Nephron (organoid): ENCODE results near the gene AMPH.
"Not testable (repeated sequence)": the region's sequence is repeated elsewhere in the genome, so short reads cannot be mapped to it uniquely, and the experiment has no call there.

Source experiments
- H3K27ac Mint-ChIP-seq, 3 experiments: 2 replicates each; pipeline ENCODE4 v1.8.0; 2020; ENCODE audit warnings: mixed read lengths in 3 of 3, mild to moderate bottlenecking in 2 of 3, moderate library complexity in 1 of 3
- H3K27me3 Mint-ChIP-seq: 2 replicates; pipeline ENCODE4 v1.8.0; 2021; ENCODE audit warnings: low read depth, mild to moderate bottlenecking, moderate library complexity, mixed read lengths
- H3K36me3 Mint-ChIP-seq: 2 replicates; pipeline ENCODE4 v1.8.0; 2020; ENCODE audit warnings: low read depth, mixed read lengths
- H3K4me1 Mint-ChIP-seq: 2 replicates; pipeline ENCODE4 v1.8.0; 2020; ENCODE audit warnings: mixed read lengths
- H3K4me3 Mint-ChIP-seq, 3 experiments: 2 replicates each; pipeline ENCODE4 v1.8.0; 2020; ENCODE audit warnings: mild to moderate bottlenecking in 3 of 3, mixed read lengths in 3 of 3, moderate library complexity in 2 of 3
- H3K9me3 Mint-ChIP-seq: 2 replicates; pipeline ENCODE4 v1.8.0; 2020; ENCODE audit warnings: mixed read lengths
- TF ChIP-seq, protein P1 (sequence below), 3 experiments: fragments of 200-600 bp; sonication (generic); IDR thresholded peaks; one replicate each; pipeline ENCODE4 v1.5.0; 2021; ENCODE audit warnings: antibody characterized with exemption in 3 of 3; ENCODE audit not compliant: unreplicated experiment in 3 of 3

The AMPH gene

GRCh38 chr7:38584443-38585210 is 46.5 kb downstream of the AMPH start:
- H3K4me1 Mint-ChIP-seq: no peaks in the 10 kb centered on the region
- H3K9me3 Mint-ChIP-seq: no peaks in the 10 kb centered on the region
- no peak overlapping the region for H3K4me3 Mint-ChIP-seq
- no peaks in the 10 kb centered on the region for H3K36me3 Mint-ChIP-seq
- no peak overlapping the region for H3K27ac Mint-ChIP-seq
- no peaks in the 10 kb centered on the region for H3K27me3 Mint-ChIP-seq
- TF ChIP-seq, protein P1, sequence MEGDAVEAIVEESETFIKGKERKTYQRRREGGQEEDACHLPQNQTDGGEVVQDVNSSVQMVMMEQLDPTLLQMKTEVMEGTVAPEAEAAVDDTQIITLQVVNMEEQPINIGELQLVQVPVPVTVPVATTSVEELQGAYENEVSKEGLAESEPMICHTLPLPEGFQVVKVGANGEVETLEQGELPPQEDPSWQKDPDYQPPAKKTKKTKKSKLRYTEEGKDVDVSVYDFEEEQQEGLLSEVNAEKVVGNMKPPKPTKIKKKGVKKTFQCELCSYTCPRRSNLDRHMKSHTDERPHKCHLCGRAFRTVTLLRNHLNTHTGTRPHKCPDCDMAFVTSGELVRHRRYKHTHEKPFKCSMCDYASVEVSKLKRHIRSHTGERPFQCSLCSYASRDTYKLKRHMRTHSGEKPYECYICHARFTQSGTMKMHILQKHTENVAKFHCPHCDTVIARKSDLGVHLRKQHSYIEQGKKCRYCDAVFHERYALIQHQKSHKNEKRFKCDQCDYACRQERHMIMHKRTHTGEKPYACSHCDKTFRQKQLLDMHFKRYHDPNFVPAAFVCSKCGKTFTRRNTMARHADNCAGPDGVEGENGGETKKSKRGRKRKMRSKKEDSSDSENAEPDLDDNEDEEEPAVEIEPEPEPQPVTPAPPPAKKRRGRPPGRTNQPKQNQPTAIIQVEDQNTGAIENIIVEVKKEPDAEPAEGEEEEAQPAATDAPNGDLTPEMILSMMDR (IDR thresholded peaks at IDR 0.05; ENCODE audit: unreplicated experiment in 3 of 3): no peak

GRCh38 chr7:38580485-38580884 is 50.7 kb downstream of the AMPH start:
- no peaks in the 10 kb centered on the region for H3K4me1 Mint-ChIP-seq
- H3K4me3 Mint-ChIP-seq: no peak overlapping the region
- peaks cover 8% of the 10 kb centered on the region for H3K9me3 Mint-ChIP-seq
- TF ChIP-seq, protein P1 (IDR thresholded peaks at IDR 0.05; ENCODE audit: unreplicated experiment in 3 of 3): no peak
- no peak overlapping the region for H3K27ac Mint-ChIP-seq
- H3K27me3 Mint-ChIP-seq: no peaks in the 10 kb centered on the region
- H3K36me3 Mint-ChIP-seq: no peaks in the 10 kb centered on the region

DNA sequence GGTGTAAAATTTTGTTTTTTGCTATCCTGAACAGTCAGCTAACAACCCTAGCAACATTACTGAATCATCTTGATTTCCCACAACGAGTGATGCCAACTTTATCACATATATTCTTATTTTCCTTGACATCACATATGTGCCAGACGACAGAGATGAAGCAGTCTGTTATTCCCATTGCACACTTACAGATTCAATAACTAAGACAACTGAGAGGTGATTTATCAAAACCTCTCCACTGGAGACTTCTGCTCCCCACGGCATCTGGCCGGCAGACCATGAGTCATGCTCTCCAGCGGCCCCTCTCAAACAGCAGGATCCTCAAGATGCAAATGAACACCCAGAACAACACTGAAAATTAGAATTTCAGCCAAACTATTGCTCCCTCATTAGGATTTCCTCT is 57.1 kb downstream of the AMPH start:
- TF ChIP-seq, protein P1 (IDR thresholded peaks at IDR 0.05; ENCODE audit: unreplicated experiment in 3 of 3): no peak
- Mint-ChIP-seq H3K9me3 (peaks cover 8% of the 10 kb centered on the region), H3K4me3 (no peak overlapping the region), H3K36me3 (no peaks in the 10 kb centered on the region), H3K27ac (no peak overlapping the region), H3K4me1 (no peaks in the 10 kb centered on the region), H3K27me3 (no peaks in the 10 kb centered on the region)

DNA sequence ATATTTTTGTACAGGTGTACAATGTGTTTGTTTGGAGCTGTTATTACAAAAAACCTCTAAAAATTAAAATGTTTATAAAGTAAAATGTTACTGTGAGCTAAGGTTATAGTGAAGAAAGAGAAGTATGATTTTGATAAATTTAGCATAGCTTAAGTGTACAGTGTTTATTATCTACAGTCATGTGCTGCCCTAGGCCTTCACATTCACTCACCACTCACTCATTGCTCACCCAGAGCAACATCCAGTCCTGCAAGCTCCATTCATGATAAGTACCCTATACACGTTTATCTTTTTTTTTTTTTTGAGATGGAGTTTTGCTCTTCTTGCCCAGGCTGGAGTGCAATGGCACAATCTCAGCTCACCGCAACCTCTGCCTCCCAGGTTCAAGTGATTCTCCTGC is 59.6 kb downstream of the AMPH start:
- H3K9me3 Mint-ChIP-seq: not testable (repeated sequence)

GRCh38 chr7:38568497-38568896 is 62.7 kb downstream of the AMPH start:
- no peaks in the 10 kb centered on the region for H3K36me3 Mint-ChIP-seq
- H3K4me1 Mint-ChIP-seq: no peaks in the 10 kb centered on the region
- no peak overlapping the region for H3K27ac Mint-ChIP-seq
- H3K27me3 Mint-ChIP-seq: no peaks in the 10 kb centered on the region
- TF ChIP-seq, protein P1 (IDR thresholded peaks at IDR 0.05; ENCODE audit: unreplicated experiment in 3 of 3): no peak
- H3K9me3 Mint-ChIP-seq: peaks cover 5% of the 10 kb centered on the region
- H3K4me3 Mint-ChIP-seq: no peak overlapping the region

More for the DNA sequence above, 59.6 kb downstream of the AMPH start:
- H3K4me3 Mint-ChIP-seq, H3K27ac Mint-ChIP-seq, H3K27me3 Mint-ChIP-seq, H3K4me1 Mint-ChIP-seq, H3K36me3 Mint-ChIP-seq: not testable (repeated sequence)

GRCh38 chr7:38565289-38565688 is 65.9 kb downstream of the AMPH start:
- Mint-ChIP-seq H3K9me3 (peaks cover 5% of the 10 kb centered on the region), H3K36me3 (no peaks in the 10 kb centered on the region), H3K27me3 (no peaks in the 10 kb centered on the region), H3K4me1 (no peaks in the 10 kb centered on the region), H3K4me3 (no peak overlapping the region), H3K27ac (no peak overlapping the region)
- TF ChIP-seq, protein P1 (IDR thresholded peaks at IDR 0.05; ENCODE audit: unreplicated experiment in 3 of 3): no peak
